Activated CD8-positive, alpha-beta T cell treated with anti-CD3 and anti-CD28 coated beads for 36 hours (primary cell): ENCODE data around the gene FAM3B. TPM values are rescaled to one million over a fixed set of nuclear protein-coding genes. Genes with fewer than 3 reads are reported as not detected.

Experiments
- ATAC-seq: fragments of 200-7000 bp; cut with Tn5 transposase; one replicate; pipeline ENCODE4 v1.10.0; 2021; ENCODE audit warnings: mild to moderate bottlenecking, moderate library complexity
- CTCF ChIA-PET: fragments of 350-600 bp; sonication (Branson Sonifier 250); formaldehyde crosslinking; loops from one replicate; lab custom pipeline; 2021; ENCODE audit warnings: antibody characterized with exemption; lab: Charles Lee
- POLR2A ChIA-PET: fragments of 350-600 bp; sonication (Branson Sonifier 250); formaldehyde crosslinking; loops from one replicate; lab custom pipeline; 2021; ENCODE audit warnings: antibody characterized with exemption; lab: Charles Lee
- DNase-seq: peaks from one replicate; pipeline ENCODE4 v3.0.0-alpha.2; 2020
- H3K27ac Mint-ChIP-seq: one replicate; pipeline ENCODE4 v1.8.0; 2021; ENCODE audit warnings: mild to moderate bottlenecking, mixed read lengths
- H3K27me3 Mint-ChIP-seq: one replicate; pipeline ENCODE4 v1.8.0; 2021; ENCODE audit warnings: mixed read lengths
- H3K36me3 Mint-ChIP-seq: one replicate; pipeline ENCODE4 v1.8.0; 2021; ENCODE audit warnings: low read depth, mixed read lengths
- H3K4me1 Mint-ChIP-seq: one replicate; pipeline ENCODE4 v1.8.0; 2021; ENCODE audit warnings: low read depth, mixed read lengths
- H3K4me3 Mint-ChIP-seq: one replicate; pipeline ENCODE4 v1.8.0; 2021; ENCODE audit warnings: mild to moderate bottlenecking, moderate library complexity, mixed read lengths
- H3K9me3 Mint-ChIP-seq: one replicate; pipeline ENCODE4 v1.8.0; 2021; ENCODE audit warnings: mixed read lengths
- intact Hi-C: fragments of 100-400 bp; cut with micrococcal nuclease; formaldehyde crosslinking; loops from one replicate; pipeline ENCODE4 v1.10.0; 2022
- total RNA-seq, 2 experiments: library from RNA; stranded (reverse); gene quantifications; one replicate each; pipeline ENCODE4 v1.2.3, GENCODE V29; 2021
- TF ChIP-seq, protein P1 (sequence below): fragments of 200-600 bp; IDR thresholded peaks from one replicate; pipeline ENCODE4 v1.8.0; 2022; ENCODE audit warnings: antibody characterized with exemption, mild to moderate bottlenecking

Gene FAM3B
- total RNA-seq, 2 experiments from 2014 or later: not detected

DNA sequence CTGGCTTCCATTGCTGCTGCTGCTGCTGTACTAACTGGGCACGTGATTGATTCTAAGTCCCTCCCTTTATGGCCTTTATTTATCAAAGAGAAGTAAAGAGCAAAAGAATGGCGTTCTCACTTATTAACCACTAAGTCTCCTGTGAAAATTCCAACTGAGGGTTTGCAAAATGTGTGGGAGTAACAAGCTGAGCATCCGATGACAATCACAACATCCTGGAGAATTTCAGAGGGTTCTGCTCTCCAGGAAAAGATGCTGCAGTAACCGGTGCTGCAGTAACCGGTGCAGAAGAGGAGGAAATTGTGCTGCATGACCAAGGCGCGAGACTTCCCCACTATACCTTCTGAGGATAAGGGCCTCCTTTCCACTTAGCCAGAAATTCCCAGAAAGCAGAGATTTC is 32.5 kb downstream of the FAM3B start:
- no peaks in the 10 kb centered on the region for H3K36me3 Mint-ChIP-seq
- no peak overlapping the region for H3K27ac Mint-ChIP-seq
- no peaks in the 10 kb centered on the region for H3K9me3 Mint-ChIP-seq
- no peak for ATAC-seq
- TF ChIP-seq, protein P1, sequence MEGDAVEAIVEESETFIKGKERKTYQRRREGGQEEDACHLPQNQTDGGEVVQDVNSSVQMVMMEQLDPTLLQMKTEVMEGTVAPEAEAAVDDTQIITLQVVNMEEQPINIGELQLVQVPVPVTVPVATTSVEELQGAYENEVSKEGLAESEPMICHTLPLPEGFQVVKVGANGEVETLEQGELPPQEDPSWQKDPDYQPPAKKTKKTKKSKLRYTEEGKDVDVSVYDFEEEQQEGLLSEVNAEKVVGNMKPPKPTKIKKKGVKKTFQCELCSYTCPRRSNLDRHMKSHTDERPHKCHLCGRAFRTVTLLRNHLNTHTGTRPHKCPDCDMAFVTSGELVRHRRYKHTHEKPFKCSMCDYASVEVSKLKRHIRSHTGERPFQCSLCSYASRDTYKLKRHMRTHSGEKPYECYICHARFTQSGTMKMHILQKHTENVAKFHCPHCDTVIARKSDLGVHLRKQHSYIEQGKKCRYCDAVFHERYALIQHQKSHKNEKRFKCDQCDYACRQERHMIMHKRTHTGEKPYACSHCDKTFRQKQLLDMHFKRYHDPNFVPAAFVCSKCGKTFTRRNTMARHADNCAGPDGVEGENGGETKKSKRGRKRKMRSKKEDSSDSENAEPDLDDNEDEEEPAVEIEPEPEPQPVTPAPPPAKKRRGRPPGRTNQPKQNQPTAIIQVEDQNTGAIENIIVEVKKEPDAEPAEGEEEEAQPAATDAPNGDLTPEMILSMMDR: no peak
- H3K27me3 Mint-ChIP-seq: peaks cover under 1% of the 10 kb centered on the region
- H3K4me1 Mint-ChIP-seq: no peaks in the 10 kb centered on the region
- POLR2A ChIA-PET: interaction anchor here (0.8 kb wide), 2 partner anchors 12 to 80 kb away, joined by 3 read pairs; partner anchors contain the start of gene MX2
- CTCF ChIA-PET: no interaction called here
- intact Hi-C loops: no loop called here
- no peak for DNase-seq
- no peak overlapping the region for H3K4me3 Mint-ChIP-seq

GRCh38 chr21:41349619-41350390 is 33.2 kb downstream of the FAM3B start:
- DNase-seq: no peak
- Mint-ChIP-seq H3K9me3 (no peaks in the 10 kb centered on the region), H3K4me3 (no peak overlapping the region), H3K27me3 (no peaks in the 10 kb centered on the region), H3K4me1 (no peaks in the 10 kb centered on the region), H3K27ac (no peak overlapping the region), H3K36me3 (no peaks in the 10 kb centered on the region)
- TF ChIP-seq, protein P1: no peak
- POLR2A ChIA-PET: interaction anchor here (0.8 kb wide), 1 partner anchor 79 kb away, joined by 3 read pairs; no protein-coding TSS in a partner anchor
- ATAC-seq: no peak
- CTCF ChIA-PET: interaction anchor here (0.8 kb wide), 1 partner anchor 67 kb away, joined by 3 read pairs; no protein-coding TSS in a partner anchor
- intact Hi-C loops: no loop called here

- CTCF ChIA-PET: interaction anchor here (0.8 kb wide), 1 partner anchor 68 kb away, joined by 3 read pairs; no protein-coding TSS in a partner anchor
- intact Hi-C loops: no loop called here
- H3K27me3 Mint-ChIP-seq: no peaks in the 10 kb centered on the region
- H3K27ac Mint-ChIP-seq: no peak overlapping the region
- no peak overlapping the region for H3K4me3 Mint-ChIP-seq
- TF ChIP-seq, protein P1: no peak
- DNase-seq: no peak
- H3K36me3 Mint-ChIP-seq: no peaks in the 10 kb centered on the region
- H3K9me3 Mint-ChIP-seq: no peaks in the 10 kb centered on the region
- ATAC-seq: no peak
- no peaks in the 10 kb centered on the region for H3K4me1 Mint-ChIP-seq
- POLR2A ChIA-PET: no interaction called here
Measured at GRCh38 chr21:41350436-41351155, 34.0 kb downstream of the FAM3B start.

GRCh38 chr21:41357546-41357945 is 40.9 kb downstream of the FAM3B start:
- ChIA-PET CTCF (interaction anchor here (0.9 kb wide), 1 partner anchor 11 kb away, joined by 3 read pairs; no protein-coding TSS in a partner anchor), POLR2A (no interaction called here)
- Mint-ChIP-seq H3K4me1 (peaks cover 12% of the 10 kb centered on the region), H3K27ac (no peak overlapping the region), H3K4me3 (no peak overlapping the region), H3K27me3 (no peaks in the 10 kb centered on the region), H3K36me3 (no peaks in the 10 kb centered on the region), H3K9me3 (no peaks in the 10 kb centered on the region)
- TF ChIP-seq, protein P1: no peak
- intact Hi-C loops: no loop called here
- ATAC-seq (no peak), DNase-seq (no peak)
